NCI-H1105 (cell line): ENCODE measurements around the gene ITPRID2.

Experiments used
- DNase-seq: peaks from one replicate; lab custom pipeline; 2025; lab: John Stamatoyannopoulos, UW

Gene ITPRID2

DNA sequence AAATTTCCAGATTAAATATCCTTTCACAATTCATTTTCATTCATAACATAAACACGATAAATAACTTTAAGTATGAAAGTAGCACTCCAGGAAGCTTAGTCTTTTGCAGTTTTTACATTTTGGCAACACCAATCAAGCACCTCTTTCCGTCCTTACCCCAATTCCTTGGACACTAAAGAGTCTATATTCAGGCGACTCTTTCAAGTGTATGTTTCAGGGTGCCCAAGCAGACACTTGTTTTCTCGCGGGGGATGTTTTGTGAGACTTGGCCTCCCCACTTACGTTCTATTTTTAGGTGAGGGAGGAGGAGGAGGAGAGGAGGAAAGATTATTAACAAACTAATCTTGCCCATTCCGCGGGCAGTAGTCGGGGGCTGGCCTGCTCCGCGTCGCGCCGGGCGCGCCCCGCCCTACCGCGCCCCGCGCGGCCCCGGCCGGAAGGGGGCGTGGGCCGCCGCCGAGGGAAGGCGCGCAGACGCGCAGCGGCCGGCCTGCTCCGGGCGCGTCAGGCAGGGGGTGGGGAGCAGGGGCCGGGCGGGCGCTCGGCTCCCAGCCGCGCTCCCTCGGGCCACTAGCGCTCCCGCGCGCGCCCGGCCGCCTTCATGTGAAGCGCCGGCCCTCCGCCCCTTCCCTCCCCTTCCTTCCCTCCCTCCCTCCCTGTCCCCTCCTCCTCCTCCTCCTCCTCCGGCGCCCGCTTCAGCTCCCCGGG is at the start of gene ITPRID2:
Gene ITPRID2 (plus strand): TSS at position 473 of the 708 bp plus-strand sequence. CDS start 337 bp downstream, outside the sequence.
- DNase-seq, result peak; percentile 45

DNA sequence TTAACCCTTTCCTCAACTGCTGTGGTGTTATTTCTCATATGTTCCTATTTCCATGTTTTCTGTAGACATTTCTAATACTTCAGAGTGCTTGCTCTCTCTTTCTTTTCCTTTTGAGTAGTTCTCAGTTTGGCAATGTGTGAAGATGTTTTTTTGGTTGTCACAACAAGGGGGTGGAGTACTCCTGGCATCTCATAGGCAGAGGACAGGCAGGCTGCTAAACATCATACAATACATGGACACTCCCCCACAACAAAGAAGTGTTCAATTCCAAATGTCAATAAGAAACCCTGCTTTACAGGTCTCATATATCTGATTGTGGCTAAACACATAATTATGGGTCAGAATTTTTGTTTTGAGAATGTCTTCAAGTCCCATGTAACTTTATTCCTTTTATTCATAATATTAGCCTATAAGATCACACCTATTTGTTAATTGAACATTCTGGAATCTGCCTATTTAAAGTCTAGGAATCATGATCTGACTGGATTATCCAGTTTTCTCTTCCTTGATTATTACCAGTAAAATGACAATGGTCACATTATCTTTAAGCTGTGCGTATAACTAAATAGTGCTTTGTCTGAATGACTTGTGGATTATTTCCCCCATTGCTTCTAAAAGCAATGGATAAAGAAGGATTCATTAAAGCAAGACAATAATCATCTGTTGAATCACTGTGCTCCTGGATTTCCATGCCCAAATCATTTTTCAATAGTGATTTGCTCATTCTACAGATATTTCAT is 46.8 kb upstream of the ITPRID2 start:
- DNase-seq, result no peak

DNA sequence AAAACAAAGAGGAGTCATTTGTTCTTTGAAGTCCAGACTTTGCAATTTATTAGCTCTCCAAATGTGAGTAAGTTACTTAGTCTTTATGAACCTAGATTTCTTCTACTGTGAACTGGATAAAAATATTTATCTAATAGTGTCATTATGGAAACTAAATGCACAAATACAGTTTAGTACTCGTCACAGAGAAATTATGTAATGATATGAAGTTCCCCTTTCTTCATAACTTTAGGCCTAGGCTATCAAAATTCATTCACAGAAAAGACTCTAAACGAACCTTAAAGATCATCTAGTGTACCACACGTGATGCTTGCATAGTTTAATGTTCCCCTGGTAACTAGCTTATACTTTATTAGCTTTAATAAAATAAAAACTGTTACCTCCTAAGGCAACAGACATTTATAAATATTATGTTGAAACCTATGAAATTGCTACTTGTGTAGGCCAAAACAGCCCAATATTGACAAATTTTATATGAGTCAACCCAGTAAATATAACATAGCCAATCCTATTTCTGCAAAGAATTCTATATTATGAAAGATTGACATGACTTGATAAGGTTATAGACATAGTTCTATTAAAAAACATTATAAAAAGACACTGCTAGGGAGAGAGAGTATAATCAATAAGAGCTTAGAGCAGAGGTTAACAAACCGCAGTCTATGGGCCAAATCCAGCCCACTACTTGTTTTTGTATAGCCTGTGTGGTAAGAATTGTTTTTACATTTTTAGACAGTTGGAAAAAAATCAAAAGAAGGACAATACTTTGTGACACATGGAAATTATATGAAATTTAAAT is 44.9 kb upstream of the ITPRID2 start:
- no peak for DNase-seq

DNA sequence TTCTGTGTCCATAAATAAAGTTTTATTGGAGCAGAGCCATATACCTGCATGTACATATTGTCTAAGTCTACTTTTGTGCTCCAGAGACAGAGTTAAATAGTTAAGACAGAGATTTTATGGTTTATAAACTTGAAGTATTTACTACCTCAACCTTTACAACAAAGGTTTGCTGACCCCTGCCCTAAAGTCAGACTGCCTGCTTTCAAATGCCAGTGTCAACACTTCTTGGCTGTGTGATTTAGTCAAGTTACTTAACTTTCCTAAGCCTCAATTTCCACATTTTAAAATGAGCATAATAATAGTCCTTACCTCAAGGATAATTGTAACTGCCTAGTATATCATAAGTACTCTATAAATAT is 44.4 kb upstream of the ITPRID2 start:
- DNase-seq, result no peak

DNA sequence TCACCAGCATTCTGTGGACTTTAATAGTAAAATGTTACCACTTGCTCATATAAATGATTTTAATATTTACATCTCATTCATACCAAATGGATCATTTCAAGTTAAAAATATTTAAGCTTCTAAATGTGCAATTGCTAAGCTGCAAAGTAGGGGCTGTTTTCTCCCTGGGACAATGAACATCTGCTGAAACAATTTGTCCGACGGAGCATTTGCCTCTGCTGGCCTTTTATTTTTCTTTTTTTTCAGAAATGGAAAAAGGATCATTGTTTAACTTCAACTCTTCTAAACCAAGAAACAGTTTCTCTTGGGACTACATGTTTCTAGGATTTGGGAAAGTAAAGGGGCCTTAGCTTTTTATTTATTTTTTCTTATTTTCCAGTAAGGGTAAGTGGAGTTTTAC is 43.8 kb upstream of the ITPRID2 start:
- DNase-seq, result no peak

DNA sequence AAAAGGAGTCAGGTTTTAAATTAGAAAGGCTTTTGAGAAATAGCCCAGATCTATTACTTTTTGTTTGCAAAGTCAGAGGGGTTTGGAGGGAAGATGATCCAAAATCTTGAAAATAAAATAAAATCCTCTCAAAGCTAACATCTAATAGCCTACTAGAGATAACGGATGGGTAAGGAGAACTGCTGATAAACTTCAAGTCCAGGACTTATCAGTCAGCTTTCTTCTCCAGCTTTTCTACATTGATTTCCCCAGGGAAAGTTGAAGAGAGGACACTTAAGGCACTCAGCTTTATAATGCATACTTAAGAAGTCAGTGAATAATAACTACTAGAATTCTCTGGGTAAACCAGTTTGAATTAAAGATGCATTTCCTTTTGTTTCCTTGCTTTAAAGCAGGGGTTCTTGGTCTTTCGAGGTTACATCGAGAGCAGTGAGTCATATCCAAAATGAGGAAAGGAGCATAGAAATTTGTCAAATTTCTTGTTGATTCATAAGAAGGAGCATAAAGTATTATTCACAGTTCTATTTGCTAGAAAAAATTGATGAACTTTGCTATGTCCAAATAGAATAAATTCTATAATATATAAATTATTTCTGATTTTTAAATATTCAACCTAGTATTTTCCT is 43.2 kb upstream of the ITPRID2 start:
- no peak for DNase-seq

DNA sequence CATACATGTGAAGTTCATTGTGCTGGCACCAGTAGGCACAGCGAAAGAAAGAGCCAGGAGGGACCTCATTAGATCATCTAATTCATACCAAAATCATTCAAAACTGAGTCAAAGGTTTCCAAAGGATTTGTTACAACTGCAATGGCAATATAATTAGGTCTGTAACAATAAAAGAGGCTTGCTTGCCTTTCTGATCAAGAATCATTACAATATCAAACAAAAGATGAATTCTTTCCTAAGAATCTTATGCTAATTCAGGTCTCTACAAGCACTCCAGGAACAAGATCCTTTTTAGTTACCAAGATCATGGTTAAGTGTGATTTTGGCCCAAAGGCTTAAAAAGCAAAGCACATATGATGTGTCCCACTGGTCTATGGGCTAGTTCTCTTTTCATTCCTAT is 41.9 kb upstream of the ITPRID2 start:
- no peak for DNase-seq

DNA sequence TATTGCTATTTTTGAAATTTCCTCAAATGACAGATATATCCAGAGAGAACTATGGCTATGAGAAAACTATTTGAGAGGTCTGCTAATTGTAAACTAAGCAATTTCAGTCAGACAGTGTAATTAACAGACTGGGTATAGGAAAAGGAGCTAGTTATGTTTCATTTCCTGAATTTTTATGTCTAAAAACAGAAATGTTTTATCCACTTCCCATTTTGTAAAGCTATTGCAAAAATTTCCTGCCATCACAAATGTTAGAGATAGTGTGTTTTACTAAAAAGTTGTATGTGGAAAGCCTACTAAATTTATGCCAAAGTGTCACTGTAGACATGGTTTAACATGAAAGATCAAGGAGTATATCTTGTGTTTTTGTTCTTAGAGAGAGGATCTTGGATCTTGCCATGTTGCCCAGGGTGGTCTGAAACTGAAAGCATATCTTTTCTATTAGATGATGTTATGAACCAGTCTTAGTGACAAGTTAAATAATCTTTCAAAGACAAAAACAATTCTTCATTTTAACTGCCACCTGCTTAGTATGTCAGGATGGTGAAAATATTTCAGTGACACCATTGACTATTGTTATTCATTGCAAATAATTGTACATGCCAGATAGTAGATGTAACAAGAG is 40.5 kb upstream of the ITPRID2 start:
- no peak for DNase-seq

DNA sequence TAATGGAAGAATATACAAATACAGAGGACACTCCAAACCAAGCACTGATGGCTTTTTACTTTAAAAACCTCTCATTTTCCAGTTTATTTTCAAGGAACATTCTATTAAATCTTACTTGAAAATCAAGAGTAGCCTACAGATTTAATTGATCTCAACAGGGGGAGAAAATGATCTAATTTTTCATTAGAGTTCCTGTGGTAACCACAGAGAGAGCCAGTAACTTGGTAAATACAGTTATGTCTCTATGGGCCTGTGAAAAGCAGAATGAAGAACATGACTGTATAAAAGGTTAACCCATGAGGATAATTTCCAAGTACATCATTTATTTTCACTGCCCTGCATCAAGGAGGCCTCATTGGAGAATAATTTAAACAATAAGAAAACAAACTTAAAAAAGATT is 39.8 kb upstream of the ITPRID2 start:
- no peak for DNase-seq

DNA sequence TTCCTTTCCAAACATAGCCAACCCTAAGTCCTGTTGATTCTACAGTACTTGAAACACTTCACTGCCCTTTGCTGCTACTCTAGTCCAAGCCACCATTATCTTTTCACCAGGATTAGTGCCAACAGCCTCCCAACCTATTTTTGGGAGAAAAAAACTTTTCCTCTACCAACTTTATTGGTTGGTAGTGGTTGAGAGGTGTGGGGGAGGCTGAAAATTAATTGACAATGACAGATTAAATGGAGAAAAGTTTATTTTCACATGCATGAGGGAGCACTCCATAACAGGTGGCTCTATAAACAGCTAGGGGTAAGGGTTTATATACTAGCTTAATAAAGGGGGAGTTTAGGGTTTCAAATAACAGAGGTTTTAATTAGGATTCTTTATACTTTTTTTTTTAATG is 37.8 kb upstream of the ITPRID2 start:
- no peak for DNase-seq

DNA sequence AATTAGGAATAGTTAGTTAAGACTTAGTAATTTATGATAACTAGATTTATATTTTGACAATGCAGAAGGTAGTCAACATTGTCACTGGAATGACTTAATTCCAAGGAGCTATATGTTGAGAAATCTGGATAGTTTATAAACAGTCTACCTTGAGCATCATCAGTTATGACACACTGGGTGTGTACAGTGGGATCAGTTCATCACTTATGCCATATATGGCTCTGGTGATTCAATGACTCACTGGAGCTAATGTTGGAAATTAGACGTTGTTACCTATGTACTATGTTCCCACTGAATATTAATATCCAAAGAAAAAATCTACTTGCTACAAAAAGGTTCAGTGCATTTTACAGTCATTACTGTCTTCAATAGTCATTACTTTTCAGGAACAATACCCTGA is 34.0 kb upstream of the ITPRID2 start:
- no peak for DNase-seq

DNA sequence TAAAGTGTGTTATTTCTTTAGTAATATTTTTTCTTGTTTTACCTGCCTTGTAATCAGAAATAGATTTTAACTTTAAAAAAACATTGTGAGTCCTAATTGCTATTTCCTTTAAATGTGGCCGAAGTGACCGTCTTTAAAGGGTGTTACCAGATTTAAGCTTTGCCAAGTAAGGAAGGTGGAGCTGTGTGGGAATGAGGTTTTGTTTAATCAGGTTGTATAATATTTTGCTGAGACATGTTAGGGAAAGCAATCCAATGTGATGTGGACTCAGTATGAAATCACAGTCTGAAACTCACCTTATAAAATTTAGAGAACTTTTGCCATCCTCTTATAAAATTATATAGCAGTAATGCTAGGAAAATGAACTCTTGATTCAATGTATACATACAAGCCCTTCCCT is 32.9 kb upstream of the ITPRID2 start:
- DNase-seq, result no peak

DNA sequence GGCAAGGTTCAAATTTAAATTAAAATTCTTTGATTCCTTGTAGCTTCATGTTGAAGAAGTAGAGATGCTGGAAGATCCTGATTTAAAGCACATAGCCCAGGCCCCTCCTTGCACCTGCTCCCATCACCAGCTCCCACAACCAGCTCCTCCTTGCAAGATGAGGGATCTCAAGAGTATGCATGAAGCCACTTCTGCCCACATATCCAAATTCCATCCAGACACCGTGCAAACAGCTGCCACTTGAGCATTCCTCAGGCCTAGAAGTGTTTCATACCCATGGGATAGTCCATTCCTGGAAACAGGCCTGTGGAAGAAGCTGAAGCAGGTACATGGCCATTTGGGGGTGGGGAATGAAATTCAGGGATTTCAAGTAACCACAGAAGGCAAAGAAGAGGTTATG is 32.4 kb upstream of the ITPRID2 start:
- DNase-seq, result no peak

DNA sequence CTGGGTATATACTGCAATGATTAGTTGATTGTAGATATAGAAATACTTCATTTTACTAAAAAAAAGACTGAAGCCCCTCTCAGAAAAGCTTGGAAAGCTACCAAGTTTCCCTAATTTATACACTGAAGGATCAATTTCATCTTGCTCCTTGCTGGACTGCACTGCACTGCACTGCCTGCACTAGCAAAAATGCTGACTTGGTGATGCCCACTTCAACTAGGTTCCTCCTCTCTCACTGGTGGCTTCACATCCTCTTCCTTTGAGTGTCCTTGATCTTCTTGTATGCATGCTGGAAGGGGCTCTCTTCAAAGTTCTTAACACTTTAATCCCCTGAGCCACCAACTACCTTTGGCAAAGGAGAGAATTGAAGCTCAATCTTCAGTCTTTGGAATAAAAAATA is 31.7 kb upstream of the ITPRID2 start:
- DNase-seq, result no peak

DNA sequence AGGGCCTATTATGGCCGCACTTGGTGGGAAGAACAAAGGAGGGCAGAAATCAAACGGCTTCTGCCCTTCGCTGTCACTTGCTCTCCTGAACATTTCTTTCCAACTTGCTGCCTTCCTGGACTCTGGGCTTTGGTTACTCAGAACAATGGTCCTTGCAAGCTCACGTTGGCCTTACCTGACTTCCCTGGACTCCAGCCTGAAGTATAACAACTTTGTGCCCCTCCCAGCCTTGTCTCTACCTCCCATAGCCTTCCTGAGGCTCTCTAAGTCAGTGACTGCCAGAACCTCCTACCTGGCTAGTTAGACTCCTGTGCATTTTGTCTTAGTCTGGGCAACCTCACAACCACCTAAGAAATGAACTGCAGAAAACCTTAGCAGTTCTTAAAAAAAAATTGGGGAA is 30.2 kb upstream of the ITPRID2 start:
- no peak for DNase-seq

DNA sequence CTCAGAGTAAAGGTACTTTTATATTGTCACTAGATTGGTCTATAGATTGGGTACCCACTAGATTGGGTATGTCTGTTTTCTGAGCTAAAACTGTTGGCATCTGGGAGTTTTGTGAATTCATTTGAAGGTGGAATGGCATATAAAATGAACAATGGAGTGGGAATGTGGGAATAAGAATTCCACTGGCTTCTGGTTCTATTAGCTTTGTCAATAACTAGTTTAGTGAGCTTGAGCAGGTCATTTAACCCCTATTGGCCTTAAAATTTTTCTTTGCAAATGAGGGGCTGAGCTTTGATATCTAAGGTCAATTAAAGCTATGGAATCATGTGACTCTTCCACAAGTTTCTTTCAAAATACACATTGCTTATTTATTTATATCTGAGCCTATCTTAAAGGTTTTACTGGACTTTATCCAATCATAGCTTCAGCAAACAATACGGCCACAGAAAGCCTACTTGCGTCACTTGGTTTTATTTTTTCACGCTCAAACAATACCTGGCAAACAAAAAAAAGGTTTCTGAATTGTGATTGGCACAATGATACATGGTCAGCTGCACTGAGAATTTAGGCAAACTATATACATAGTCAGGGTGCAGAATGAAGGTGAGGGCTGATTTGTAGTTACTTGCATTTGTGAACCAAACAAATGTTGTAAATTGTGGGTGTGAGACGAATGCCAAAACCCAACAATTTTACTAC is 28.8 kb upstream of the ITPRID2 start:
- no peak for DNase-seq

DNA sequence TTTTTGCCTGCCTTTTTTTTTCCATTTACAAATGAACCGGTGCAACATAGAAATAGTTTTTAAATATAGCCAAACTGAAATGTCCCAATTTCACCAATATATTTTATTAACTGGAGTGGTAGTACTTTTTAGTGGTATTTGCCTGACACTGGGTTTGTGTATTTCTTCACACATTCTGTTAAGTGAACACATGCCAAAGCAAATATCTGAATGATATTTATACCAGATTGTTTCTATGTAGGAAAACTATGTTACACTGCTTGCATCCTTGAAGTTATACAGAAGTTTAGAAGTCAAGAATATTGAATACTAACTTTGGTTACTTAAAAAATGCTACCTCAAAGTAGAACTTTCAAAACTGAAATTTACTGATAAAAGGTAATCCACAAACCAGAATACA is 19.4 kb upstream of the ITPRID2 start:
- DNase-seq, result no peak

DNA sequence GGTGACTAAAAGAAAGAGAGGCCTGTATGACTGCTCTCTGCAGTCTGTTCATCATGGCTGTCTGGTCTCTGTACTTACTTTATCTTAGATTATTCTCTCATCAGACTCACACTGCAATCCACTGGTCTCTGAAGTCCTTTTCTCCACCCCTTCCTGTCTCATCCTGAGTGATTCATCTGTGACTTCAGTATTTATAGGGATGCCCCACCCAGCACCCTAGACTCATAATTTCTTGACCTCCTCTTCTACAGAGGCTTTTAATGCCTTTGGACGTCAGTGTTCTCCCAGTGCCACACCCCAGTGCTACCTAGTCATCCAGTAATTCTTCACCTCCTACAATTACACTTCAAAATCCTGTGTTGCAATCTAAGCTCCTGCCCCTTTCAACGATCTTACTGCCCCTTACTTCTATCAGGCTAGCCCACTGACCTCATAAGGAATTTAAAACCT is 14.9 kb upstream of the ITPRID2 start:
- no peak for DNase-seq

DNA sequence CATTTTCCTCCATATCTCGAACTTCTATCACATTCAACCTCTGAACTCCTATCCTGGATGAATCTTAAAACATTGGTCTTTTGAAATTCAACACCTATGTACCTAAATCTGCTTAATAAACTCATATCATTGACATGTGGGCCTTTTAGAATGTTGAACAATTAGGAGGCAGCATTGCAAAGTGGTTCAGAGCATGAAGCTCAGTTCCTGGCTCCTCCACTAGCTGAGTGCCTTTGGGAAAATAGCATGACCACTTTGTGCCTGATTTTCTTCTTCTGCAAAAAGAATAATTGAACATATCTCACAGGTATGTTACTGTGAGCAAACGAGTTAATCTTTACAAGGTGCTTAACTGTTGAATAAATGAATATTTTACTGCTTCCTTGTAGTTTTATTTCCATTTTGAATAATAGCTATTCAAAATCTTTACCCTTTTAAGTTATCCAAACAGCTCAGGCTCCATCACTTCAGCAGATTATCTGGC is 14.3 kb upstream of the ITPRID2 start:
- DNase-seq, result no peak

DNA sequence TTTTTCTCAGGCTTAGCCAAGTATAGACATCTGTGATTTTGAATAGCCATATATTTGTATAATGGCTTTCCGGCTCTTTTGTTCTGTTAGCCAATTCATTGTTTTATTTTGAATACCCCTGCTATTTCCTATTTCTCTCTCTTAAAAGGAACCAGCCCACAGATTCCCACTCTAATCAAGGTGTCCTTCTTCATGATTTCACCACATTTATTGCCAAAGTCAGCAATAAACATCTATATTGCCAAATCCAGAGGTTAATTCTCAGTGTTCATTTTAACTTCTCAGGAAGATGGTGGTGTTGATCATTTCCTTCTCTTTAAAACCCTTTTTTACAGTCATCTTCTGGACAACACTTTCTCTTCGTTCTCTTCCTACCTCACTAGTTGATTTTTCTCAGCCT is 13.1 kb upstream of the ITPRID2 start:
- no peak for DNase-seq

DNA sequence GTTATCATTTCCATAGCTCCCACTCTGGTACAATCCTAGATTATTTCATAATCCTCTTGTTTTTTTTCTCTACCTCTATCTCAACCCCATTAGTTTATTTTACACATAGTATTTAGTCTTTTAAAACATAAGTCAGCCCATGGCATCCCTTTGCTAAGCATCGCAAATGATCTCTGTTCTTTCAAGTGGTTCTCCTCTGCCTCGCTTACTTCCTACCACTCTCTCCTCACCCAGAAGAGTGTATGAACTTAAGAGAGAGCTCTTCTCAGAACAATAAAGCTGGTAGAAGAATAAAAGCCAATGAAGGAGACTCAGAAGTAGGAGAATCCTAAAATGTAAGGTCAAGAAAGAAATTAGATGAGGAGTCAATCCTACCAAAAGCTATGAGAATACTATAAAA is 12.2 kb upstream of the ITPRID2 start:
- no peak for DNase-seq
